Activated T-helper 1 cell treated with anti-CD3 and anti-CD28 coated beads, Interleukin-12 subunit alpha, Interleukin-12 subunit beta, Interleukin-2, Interleukin-4 antibody, amounts not matched to agents 30 ng/mL and 10 ng/mL and 1 ng/mL, durations not matched to agents 14 hours and 24 hours and 36 hours (primary cell): Measurements from ENCODE around the gene HDAC4. TPM values are rescaled to one million over a fixed set of nuclear protein-coding genes. Genes with fewer than 3 reads are reported as not detected.

Experiments
- DNase-seq: peaks from one replicate; pipeline ENCODE4 v3.0.0; 2021; ENCODE audit warnings: low spot score
- H3K27ac Mint-ChIP-seq: one replicate; pipeline ENCODE4 v1.8.0; 2021; ENCODE audit warnings: mild to moderate bottlenecking, mixed read lengths
- H3K27me3 Mint-ChIP-seq: one replicate; pipeline ENCODE4 v1.8.0; 2022; ENCODE audit warnings: mild to moderate bottlenecking, moderate library complexity, mixed read lengths; ENCODE audit not compliant: insufficient read depth
- H3K36me3 Mint-ChIP-seq: one replicate; pipeline ENCODE4 v1.8.0; 2021; ENCODE audit warnings: low read depth, mixed read lengths
- H3K4me1 Mint-ChIP-seq: one replicate; pipeline ENCODE4 v1.8.0; 2021; ENCODE audit warnings: low read depth, mixed read lengths
- H3K4me3 Mint-ChIP-seq: one replicate; pipeline ENCODE4 v1.8.0; 2021; ENCODE audit warnings: mild to moderate bottlenecking, moderate library complexity, mixed read lengths
- H3K9me3 Mint-ChIP-seq: one replicate; pipeline ENCODE4 v1.8.0; 2021; ENCODE audit warnings: mixed read lengths
- intact Hi-C: fragments of 100-400 bp; cut with micrococcal nuclease; formaldehyde crosslinking; loops from one replicate; pipeline ENCODE4 v1.15.1; 2024
- total RNA-seq: library from RNA; stranded (reverse); gene quantifications from 2 replicates; pipeline ENCODE4 v1.2.3, GENCODE V29; 2022

HDAC4 gene
- total RNA-seq, 1 donor from 2014 or later: 41.3 TPM

- H3K27ac Mint-ChIP-seq: no peak overlapping the region
- no peak for DNase-seq
- H3K36me3 Mint-ChIP-seq: peaks cover 24% of the 10 kb centered on the region
- intact Hi-C loops: no loop called here
- H3K4me1 Mint-ChIP-seq: peaks cover 20% of the 10 kb centered on the region
- no peak overlapping the region for H3K4me3 Mint-ChIP-seq
- H3K27me3 Mint-ChIP-seq: no peaks in the 10 kb centered on the region
- H3K9me3 Mint-ChIP-seq: no peaks in the 10 kb centered on the region
These were observed 9.3 kb downstream of the HDAC4 start for GRCh38 chr2:239391286-239392071.

GRCh38 chr2:239390546-239391285 lies 10.1 kb downstream of the HDAC4 start:
- Mint-ChIP-seq H3K27ac (no peak overlapping the region), H3K27me3 (no peaks in the 10 kb centered on the region), H3K4me3 (no peak overlapping the region), H3K36me3 (peaks cover 28% of the 10 kb centered on the region), H3K4me1 (peaks cover 16% of the 10 kb centered on the region), H3K9me3 (no peaks in the 10 kb centered on the region)
- intact Hi-C loops: no loop called here
- DNase-seq: no peak

DNA sequence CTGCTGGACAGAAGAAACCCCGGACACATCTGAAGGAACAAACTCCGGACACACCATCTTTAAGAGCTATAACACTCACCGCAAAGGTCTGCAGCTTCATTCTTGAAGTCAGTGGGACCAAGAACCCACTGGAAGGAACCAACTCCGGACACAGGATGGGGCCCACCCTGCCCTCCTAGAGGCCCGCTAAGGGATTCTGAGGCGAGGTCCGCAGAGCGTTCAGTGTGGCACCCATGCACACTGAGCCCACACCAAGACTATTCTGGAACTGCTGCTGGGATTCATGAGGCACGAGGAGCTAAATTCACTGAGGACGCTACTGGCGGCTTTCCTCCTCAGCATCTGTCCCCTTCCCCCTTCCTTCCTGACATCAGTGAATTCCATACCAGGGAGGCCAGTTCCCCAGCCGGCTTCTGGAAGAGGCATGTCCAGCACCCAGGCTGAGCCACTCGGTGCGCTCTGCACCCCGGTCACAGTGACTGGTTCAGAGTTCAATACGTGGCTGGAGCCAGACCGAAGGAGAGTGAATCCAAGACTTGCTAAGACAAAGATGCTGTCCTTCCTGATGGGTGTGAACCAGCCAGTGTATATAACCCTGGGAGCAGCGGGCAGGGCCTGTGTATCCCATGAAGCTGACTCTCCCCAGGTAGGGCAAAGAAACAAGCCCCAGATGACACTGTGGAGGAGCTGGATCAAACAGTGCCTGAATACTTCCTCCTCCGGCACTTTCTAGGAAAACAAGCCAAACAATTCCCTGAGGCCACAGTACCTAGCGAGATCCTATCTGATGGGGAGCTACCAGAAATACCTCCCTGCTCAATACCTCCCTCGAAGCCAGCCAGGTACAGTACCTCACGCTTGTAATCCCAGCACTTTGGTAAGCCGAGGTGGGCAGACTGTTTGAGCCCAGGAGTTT lies 11.1 kb downstream of the HDAC4 start:
- H3K4me3 Mint-ChIP-seq: no peak overlapping the region

DNA sequence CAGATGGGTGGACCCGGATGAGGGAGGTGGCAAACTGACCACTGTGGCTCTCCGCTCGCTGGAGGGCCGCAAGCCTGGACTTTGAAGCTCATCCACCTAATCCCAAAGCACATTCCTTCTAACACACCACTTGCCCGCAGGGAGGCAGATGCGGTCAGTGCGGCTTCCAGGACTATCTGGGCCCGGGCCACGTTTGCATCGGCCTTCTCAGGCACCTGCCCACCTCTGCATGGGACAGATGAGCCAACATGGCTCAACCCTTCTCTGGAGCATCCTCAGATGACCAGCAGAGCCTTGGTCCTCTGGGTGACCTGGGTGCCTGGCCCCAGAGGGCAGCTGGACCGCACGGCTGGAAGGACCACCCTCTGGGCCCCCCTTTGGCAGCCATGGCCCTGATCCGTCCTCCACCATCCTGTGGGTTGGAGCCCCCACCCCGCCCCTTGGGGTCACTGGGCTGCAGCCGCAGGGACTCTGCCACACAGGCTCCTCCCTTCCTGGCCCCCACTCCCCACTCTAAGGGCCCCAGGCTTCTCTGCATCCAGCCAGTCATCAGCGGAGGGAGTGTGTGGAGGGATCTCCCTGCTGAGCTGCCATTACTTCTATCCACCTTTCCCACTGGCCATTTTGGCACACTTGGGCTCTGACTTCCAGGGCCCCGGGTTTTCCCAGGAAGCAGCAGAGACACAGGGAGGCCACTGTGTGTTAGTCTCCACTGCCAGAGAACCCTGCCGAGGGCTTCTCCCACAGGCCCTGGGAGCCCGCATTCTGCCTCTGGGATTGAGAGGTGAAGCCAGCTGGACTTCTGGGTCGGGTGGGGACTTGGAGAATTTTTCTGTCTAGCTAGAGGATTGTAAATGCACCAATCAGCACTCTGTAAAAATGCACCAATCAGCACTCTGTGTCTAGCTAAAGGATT lies 12.3 kb downstream of the HDAC4 start:
- Mint-ChIP-seq H3K4me1 (peaks cover 7% of the 10 kb centered on the region), H3K4me3 (no peak overlapping the region), H3K27ac (no peak overlapping the region), H3K27me3 (peaks cover 2% of the 10 kb centered on the region), H3K36me3 (peaks cover 27% of the 10 kb centered on the region), H3K9me3 (no peaks in the 10 kb centered on the region)
- intact Hi-C loops: no loop called here
- no peak for DNase-seq

More for the DNA sequence above, 11.1 kb downstream of the HDAC4 start:
- Mint-ChIP-seq H3K36me3 (peaks cover 26% of the 10 kb centered on the region), H3K27ac (no peak overlapping the region), H3K4me1 (peaks cover 12% of the 10 kb centered on the region), H3K27me3 (no peaks in the 10 kb centered on the region), H3K9me3 (no peaks in the 10 kb centered on the region)
- no peak for DNase-seq
- intact Hi-C loops: no loop called here

DNA sequence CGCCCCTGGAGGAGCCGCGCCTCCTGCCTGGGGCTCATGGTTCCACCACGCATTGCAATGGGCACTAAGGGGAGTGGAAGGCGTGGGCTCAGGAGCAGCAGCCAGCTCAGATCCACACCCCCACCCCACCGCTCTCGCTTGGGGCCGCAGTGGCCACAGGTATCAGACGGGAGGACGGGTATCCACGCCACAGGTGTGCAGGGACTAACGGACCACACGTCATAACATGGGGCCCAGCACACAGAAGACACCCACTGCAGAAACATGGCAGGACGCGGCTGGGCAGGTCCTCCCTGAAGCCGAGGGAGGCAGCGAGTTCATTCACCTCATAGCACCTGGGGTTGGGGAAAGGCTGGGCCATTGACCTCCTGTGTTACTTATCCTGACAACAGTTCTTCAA lies 13.0 kb downstream of the HDAC4 start:
- peaks cover 33% of the 10 kb centered on the region for H3K36me3 Mint-ChIP-seq
- intact Hi-C loops: no loop called here
- peaks cover 7% of the 10 kb centered on the region for H3K4me1 Mint-ChIP-seq
- H3K27ac Mint-ChIP-seq: no peak overlapping the region
- DNase-seq: no peak
- H3K27me3 Mint-ChIP-seq: peaks cover 2% of the 10 kb centered on the region
- H3K9me3 Mint-ChIP-seq: no peaks in the 10 kb centered on the region
- H3K4me3 Mint-ChIP-seq: no peak overlapping the region

DNA sequence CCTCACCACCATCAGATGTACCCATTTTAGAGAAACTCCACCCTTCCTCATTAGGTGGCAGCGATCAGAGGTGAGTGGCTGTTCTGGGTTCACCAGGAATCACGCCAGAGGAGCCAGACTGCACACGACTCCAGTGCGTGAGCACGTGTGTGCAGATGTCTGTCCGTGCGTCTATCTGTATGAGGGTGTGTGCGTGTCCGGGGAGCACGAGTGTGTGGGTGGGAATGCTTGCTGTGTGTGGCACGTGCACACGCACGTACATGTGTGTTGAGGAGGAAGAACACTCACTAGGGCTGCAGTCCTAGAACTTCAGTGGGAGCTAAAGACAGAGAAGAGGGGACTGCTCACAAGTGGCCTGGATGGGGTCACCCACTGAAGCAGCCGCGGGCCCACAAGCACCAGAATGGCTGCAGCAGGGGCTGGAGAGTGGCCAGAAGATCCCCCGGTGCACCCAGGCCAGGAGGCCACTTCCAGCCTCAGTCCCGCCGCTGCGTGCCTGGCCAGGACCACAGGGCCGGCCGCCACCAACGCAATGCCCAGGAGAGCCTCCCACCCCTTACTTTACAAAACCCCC lies 13.9 kb downstream of the HDAC4 start:
- H3K4me1 Mint-ChIP-seq: peaks cover 15% of the 10 kb centered on the region
- no peaks in the 10 kb centered on the region for H3K9me3 Mint-ChIP-seq
- H3K36me3 Mint-ChIP-seq: peaks cover 33% of the 10 kb centered on the region
- H3K27me3 Mint-ChIP-seq: peaks cover 2% of the 10 kb centered on the region
- DNase-seq: no peak
- H3K27ac Mint-ChIP-seq: no peak overlapping the region
- no peak overlapping the region for H3K4me3 Mint-ChIP-seq
- intact Hi-C loops: no loop called here

- intact Hi-C loops: no loop called here
- H3K27me3 Mint-ChIP-seq: peaks cover 2% of the 10 kb centered on the region
- peaks cover 23% of the 10 kb centered on the region for H3K4me1 Mint-ChIP-seq
- H3K36me3 Mint-ChIP-seq: peaks cover 33% of the 10 kb centered on the region
- no peaks in the 10 kb centered on the region for H3K9me3 Mint-ChIP-seq
- no peak overlapping the region for H3K27ac Mint-ChIP-seq
- H3K4me3 Mint-ChIP-seq: no peak overlapping the region
- no peak for DNase-seq
These were observed 14.7 kb downstream of the HDAC4 start for GRCh38 chr2:239386001-239386670.

- no peak for DNase-seq
- Mint-ChIP-seq H3K4me1 (peaks cover 31% of the 10 kb centered on the region), H3K9me3 (no peaks in the 10 kb centered on the region), H3K27ac (no peak overlapping the region), H3K4me3 (no peak overlapping the region), H3K27me3 (peaks cover 2% of the 10 kb centered on the region), H3K36me3 (peaks cover 36% of the 10 kb centered on the region)
- intact Hi-C loops: no loop called here
These were observed 15.5 kb downstream of the HDAC4 start for GRCh38 chr2:239385096-239386000.

DNA sequence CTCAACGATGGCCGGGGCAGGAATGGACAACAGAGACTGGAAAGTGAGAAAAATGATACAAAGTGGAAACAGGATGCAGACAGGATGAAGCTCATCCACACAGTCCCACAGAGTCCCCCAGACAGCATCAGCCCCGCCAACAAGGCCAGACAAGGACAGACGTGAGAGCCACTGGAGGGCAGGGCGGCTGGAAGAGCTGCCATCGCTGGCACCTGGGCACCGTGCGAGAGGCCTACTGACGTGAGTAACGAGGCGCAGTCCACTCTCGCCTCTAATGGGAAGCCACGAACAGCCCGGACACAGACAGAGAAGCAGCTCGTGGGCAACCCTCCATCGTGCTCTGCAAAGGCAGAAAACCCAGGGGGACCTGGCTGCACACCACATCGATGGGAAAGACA lies 17.1 kb downstream of the HDAC4 start:
- H3K4me3 Mint-ChIP-seq: no peak overlapping the region
- peaks cover 24% of the 10 kb centered on the region for H3K36me3 Mint-ChIP-seq
- H3K4me1 Mint-ChIP-seq: peaks cover 34% of the 10 kb centered on the region
- no peak overlapping the region for H3K27ac Mint-ChIP-seq
- no peaks in the 10 kb centered on the region for H3K9me3 Mint-ChIP-seq
- H3K27me3 Mint-ChIP-seq: peaks cover 2% of the 10 kb centered on the region
- DNase-seq: no peak
- intact Hi-C loops: no loop called here

DNA sequence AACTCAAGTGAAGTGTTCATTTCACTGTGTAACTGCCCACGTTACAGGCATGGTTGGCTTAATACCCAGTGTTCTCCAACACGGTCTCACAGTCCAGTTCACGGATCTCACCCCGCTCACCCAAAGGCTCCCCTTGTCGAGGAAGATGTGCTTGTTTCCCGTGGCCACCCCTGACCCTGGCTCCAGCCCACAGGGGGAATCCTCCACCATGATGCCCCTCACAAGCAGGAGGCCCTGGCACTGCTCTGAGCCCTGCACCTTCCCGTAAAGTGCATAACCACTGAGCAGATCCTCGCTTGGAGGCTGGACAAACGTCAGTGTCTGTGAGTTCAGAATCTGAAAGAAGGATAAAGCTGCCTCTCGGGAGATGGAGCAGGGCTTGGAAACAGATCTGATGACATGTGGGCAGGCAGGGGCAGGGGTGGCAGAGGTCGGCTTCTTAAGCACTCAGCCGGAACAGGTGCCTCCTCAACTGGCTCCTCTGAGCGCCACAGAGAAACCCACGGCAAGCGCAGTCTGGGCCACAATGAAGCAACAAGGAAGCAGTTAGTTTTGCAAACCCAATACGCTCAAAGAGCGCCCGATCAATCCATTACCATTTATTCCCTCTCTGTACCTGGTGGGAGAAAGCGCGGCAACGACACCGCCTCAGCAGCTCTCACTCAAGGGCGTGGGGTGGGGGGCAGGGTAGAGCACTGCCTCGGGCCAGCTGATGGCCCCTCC lies 17.6 kb downstream of the HDAC4 start:
- no peak for DNase-seq
- Mint-ChIP-seq H3K9me3 (no peaks in the 10 kb centered on the region), H3K27me3 (peaks cover 2% of the 10 kb centered on the region), H3K4me1 (peaks cover 34% of the 10 kb centered on the region), H3K36me3 (peaks cover 26% of the 10 kb centered on the region), H3K27ac (no peak overlapping the region), H3K4me3 (no peak overlapping the region)
- intact Hi-C loops: no loop called here
